Measurements from ENCODE around the gene CUL5. TPM values are rescaled to one million over a fixed set of nuclear protein-coding genes. Genes with fewer than 3 reads are reported as not detected.

CUL5 gene
- total RNA-seq, 2 experiments from 2014 or later: 18.8 to 39.7 TPM

GRCh38 chr11:108121274-108122155 lies 112.8 kb downstream of the CUL5 start, which contains the start of gene ACAT1:
ACAT1 (plus strand) TSS chr11:108121567; CDS start chr11:108121607, 40 bp downstream.
- POLR2A ChIA-PET: interaction anchor here (0.6 to 2.1 kb wide), 2 partner anchors 22 to 38 kb away, joined by 3 to 5 read pairs; no protein-coding TSS in a partner anchor
- BruUV-seq (replicated peaks): no TSS peak

GRCh38 chr11:108122166-108122628 lies 113.5 kb downstream of the CUL5 start:
- H2AFZ ChIP-seq (ENCODE audit: low read length): peak overlapping the region; percentile 80; the same call in 1 of the 2 replicates
- H3K4me1 ChIP-seq (ENCODE audit: insufficient read depth, low read length, poor library complexity, severe bottlenecking): peaks cover 35% of the 10 kb centered on the region
- H3K4me2 ChIP-seq (ENCODE audit: low read length): peak overlapping the region; percentile 87
- peaks cover 14% of the 10 kb centered on the region for H3K36me3 ChIP-seq (ENCODE audit: insufficient read depth, low read length)
- TF ChIP-seq EZH2phosphoT487 (IDR thresholded peaks at IDR 0.05; ENCODE audit: borderline replicate concordance, low read depth, low read length) (no peak), CTCF (conservative IDR thresholded peaks at IDR 0.05; ENCODE audit: low read length) (no peak)
- no peaks in the 10 kb centered on the region for H4K20me1 ChIP-seq (ENCODE audit: insufficient read depth, low read length)
- peak overlapping the region; percentile 78 for H3K4me3 ChIP-seq (ENCODE audit: low read depth, low read length, poor library complexity, severe bottlenecking)
- peak overlapping the region; percentile 43 for H3K27ac ChIP-seq (ENCODE audit: low read depth, low read length, poor library complexity, severe bottlenecking)
- intact Hi-C loops (cut with micrococcal nuclease; ENCODE audit: unreplicated experiment): loop anchor here (5.0 kb wide), 2 partner anchors 265 to 540 kb away; partner anchors contain the start of gene SLC35F2
- BruUV-seq (replicated peaks): TSS peak; percentile 73
- no peaks in the 10 kb centered on the region for H3K9me3 ChIP-seq (ENCODE audit: low read length)
- DNase-seq (ENCODE audit: low spot score): no peak
- H3K9me2 ChIP-seq (ENCODE audit: insufficient read depth, low read length): no peaks in the 10 kb centered on the region
- ChIA-PET CTCF (ENCODE audit: unreplicated experiment) (no interaction called here), POLR2A (interaction anchor here (2.1 kb wide), 1 partner anchor 23 kb away, joined by 5 read pairs; no protein-coding TSS in a partner anchor)
- H3K79me2 ChIP-seq (ENCODE audit: insufficient read depth, low read depth, low read length): peaks cover 36% of the 10 kb centered on the region

More at GRCh38 chr11:108121274-108122155, 112.8 kb downstream of the CUL5 start, which contains the start of gene ACAT1:
- Histone ChIP-seq H2AFZ (ENCODE audit: low read length) (peak within 1 kb of the TSS; percentile 80), H3K36me3 (ENCODE audit: insufficient read depth, low read length) (peaks cover 14% of the 10 kb centered on the region), H3K4me2 (ENCODE audit: low read length) (peak within 1 kb of the TSS; percentile 87), H3K9me3 (ENCODE audit: low read length) (no peaks in the 10 kb centered on the region), H3K27ac (ENCODE audit: low read depth, low read length, poor library complexity, severe bottlenecking) (peak within 1 kb of the TSS; percentile 43), H4K20me1 (ENCODE audit: insufficient read depth, low read length) (no peaks in the 10 kb centered on the region), H3K79me2 (ENCODE audit: insufficient read depth, low read depth, low read length) (peaks cover 36% of the 10 kb centered on the region), H3K4me3 (ENCODE audit: low read depth, low read length, poor library complexity, severe bottlenecking) (peak within 1 kb of the TSS; percentile 78), H3K9me2 (ENCODE audit: insufficient read depth, low read length) (no peaks in the 10 kb centered on the region), H3K4me1 (ENCODE audit: insufficient read depth, low read length, poor library complexity, severe bottlenecking) (peaks cover 35% of the 10 kb centered on the region)
- DNase-seq (ENCODE audit: low spot score): peak; percentile 94
- CTCF ChIA-PET (ENCODE audit: unreplicated experiment): no interaction called here
- intact Hi-C loops (cut with micrococcal nuclease; ENCODE audit: unreplicated experiment): loop anchor here (1.0 to 5.0 kb wide), 6 partner anchors 101 to 541 kb away; partner anchors contain the start of genes C11orf65, CUL5, NPAT and SLC35F2
- no peak for TF ChIP-seq EZH2phosphoT487 (IDR thresholded peaks at IDR 0.05; ENCODE audit: borderline replicate concordance, low read depth, low read length)
- TF ChIP-seq CTCF (conservative IDR thresholded peaks at IDR 0.05; ENCODE audit: low read length): no peak
